Parathyroid adenoma (tissue), 2 donors: ENCODE data around the gene NFX1.
"Not testable (repeated sequence)": the region's sequence is repeated elsewhere in the genome, so short reads cannot be mapped to it uniquely, and the experiment has no call there.

Experiments
- H2AFZ ChIP-seq: fragments of 300-600 bp; sonication (generic); one replicate; pipeline ENCODE4 v1.7.0; 2017; ENCODE audit warnings: antibody characterized with exemption, mild to moderate bottlenecking
- H3K27ac ChIP-seq: fragments of 300-600 bp; sonication (generic); one replicate; pipeline ENCODE4 v1.7.0; 2017
- H3K27me3 ChIP-seq: fragments of 300-600 bp; sonication (generic); one replicate; pipeline ENCODE4 v1.7.0; 2017; ENCODE audit warnings: low read length; ENCODE audit not compliant: control insufficient read depth, insufficient read depth
- H3K36me3 ChIP-seq: fragments of 300-600 bp; sonication (generic); one replicate; pipeline ENCODE4 v1.7.0; 2017; ENCODE audit warnings: low read length; ENCODE audit not compliant: control insufficient read depth, insufficient read depth
- H3K4me1 ChIP-seq: fragments of 300-600 bp; sonication (generic); one replicate; pipeline ENCODE4 v1.7.0; 2017; ENCODE audit warnings: control low read depth
- H3K4me2 ChIP-seq: fragments of 300-600 bp; sonication (generic); one replicate; pipeline ENCODE4 v1.7.0; 2017; ENCODE audit warnings: low read length
- H3K4me3 ChIP-seq: fragments of 300-600 bp; sonication (generic); one replicate; pipeline ENCODE4 v1.7.0; 2017; ENCODE audit warnings: low read depth, low read length
- H3K79me2 ChIP-seq: fragments of 300-600 bp; sonication (generic); one replicate; pipeline ENCODE4 v1.7.0; 2017; ENCODE audit warnings: control low read depth
- H3K9ac ChIP-seq: fragments of 300-600 bp; sonication (generic); one replicate; pipeline ENCODE4 v1.7.0; 2017; ENCODE audit warnings: mild to moderate bottlenecking
- H3K9me3 ChIP-seq: fragments of 300-600 bp; sonication (generic); one replicate; pipeline ENCODE4 v1.7.0; 2017; ENCODE audit warnings: low read length; ENCODE audit not compliant: control insufficient read depth
- CTCF ChIP-seq: fragments of 300-600 bp; sonication (generic); IDR thresholded peaks from one replicate; pipeline ENCODE4 v1.7.0; 2017; ENCODE audit warnings: antibody characterized with exemption, mild to moderate bottlenecking
- donor health status: primary hyperparathyroidism.

NFX1 gene

GRCh38 chr9:33350310-33350709 lies 60.0 kb downstream of the NFX1 start:
- H2AFZ ChIP-seq: no peak overlapping the region
- no peaks in the 10 kb centered on the region for H3K27me3 ChIP-seq
- no peaks in the 10 kb centered on the region for H3K4me1 ChIP-seq
- H3K9ac ChIP-seq: no peak overlapping the region
- TF ChIP-seq CTCF: no peak
- no peaks in the 10 kb centered on the region for H3K36me3 ChIP-seq
- no peak overlapping the region for H3K4me3 ChIP-seq
- no peaks in the 10 kb centered on the region for H3K9me3 ChIP-seq
- no peaks in the 10 kb centered on the region for H3K79me2 ChIP-seq
- H3K4me2 ChIP-seq: no peak overlapping the region
- no peak overlapping the region for H3K27ac ChIP-seq

GRCh38 chr9:33351547-33351946 lies 61.2 kb downstream of the NFX1 start:
- H3K27ac ChIP-seq: no peak overlapping the region

DNA sequence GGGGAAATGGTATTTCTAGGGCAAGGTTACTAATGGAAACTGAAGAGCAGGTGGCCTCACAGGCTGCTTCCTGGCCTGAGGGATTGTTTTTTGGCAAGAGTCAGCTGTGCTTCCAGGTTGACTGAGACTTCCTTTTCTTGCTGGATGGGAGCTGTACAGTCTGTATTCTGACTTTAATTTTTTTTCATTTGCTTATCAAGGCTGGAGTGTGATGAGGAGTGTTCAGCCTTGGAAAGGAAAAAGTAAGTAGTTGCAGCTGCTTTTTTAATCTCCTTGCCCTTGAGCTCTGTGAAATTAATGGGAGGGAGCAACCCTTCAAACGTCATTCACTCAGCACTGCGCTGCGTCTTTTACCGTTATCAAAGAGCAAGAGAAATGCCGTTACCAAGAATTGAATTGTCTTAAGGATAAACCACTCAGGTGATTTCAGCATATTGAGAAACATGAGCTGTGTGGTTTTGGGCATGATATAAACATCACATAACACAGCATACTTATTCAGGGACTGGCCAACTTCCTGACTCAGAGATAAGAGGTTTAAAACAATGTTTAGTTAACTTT lies 64.4 kb downstream of the NFX1 start:
- Histone ChIP-seq H3K27me3 (no peaks in the 10 kb centered on the region), H3K4me1 (no peaks in the 10 kb centered on the region), H3K27ac (no peak overlapping the region), H3K79me2 (no peaks in the 10 kb centered on the region), H3K4me2 (no peak overlapping the region), H2AFZ (no peak overlapping the region), H3K9ac (no peak overlapping the region), H3K36me3 (no peaks in the 10 kb centered on the region), H3K4me3 (no peak overlapping the region), H3K9me3 (no peaks in the 10 kb centered on the region)
- TF ChIP-seq CTCF: no peak

More at GRCh38 chr9:33351547-33351946, 61.2 kb downstream of the NFX1 start:
- Histone ChIP-seq H3K9me3 (no peaks in the 10 kb centered on the region), H3K4me3 (no peak overlapping the region), H3K4me2 (no peak overlapping the region), H3K4me1 (no peaks in the 10 kb centered on the region), H2AFZ (no peak overlapping the region), H3K79me2 (no peaks in the 10 kb centered on the region), H3K27me3 (no peaks in the 10 kb centered on the region), H3K9ac (no peak overlapping the region), H3K36me3 (no peaks in the 10 kb centered on the region)
- TF ChIP-seq CTCF: no peak

DNA sequence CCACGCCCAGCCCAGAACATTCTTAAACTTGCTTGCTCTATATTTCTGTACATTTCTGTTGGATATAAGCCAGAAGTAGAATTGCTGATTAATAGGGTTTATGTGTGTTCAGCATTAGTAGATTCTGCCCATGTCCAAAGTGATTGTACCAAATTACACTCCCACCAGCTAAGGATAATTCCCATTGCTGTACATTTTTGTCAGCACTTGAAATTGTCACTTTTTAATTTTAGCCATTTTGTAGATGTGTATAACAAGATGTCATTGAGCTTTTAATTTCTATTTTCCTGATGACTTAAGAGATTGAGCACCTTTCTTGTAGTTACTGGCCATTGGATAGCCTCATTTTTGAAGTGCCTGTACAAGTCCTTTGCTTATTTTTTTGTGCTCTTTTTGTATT lies 65.6 kb downstream of the NFX1 start:
- no peaks in the 10 kb centered on the region for H3K36me3 ChIP-seq
- H2AFZ ChIP-seq: no peak overlapping the region
- no peak for TF ChIP-seq CTCF
- H3K4me3 ChIP-seq: no peak overlapping the region
- no peak overlapping the region for H3K4me2 ChIP-seq
- H3K9me3 ChIP-seq: no peaks in the 10 kb centered on the region
- H3K79me2 ChIP-seq: no peaks in the 10 kb centered on the region
- H3K9ac ChIP-seq: no peak overlapping the region
- H3K4me1 ChIP-seq: no peaks in the 10 kb centered on the region
- H3K27ac ChIP-seq: no peak overlapping the region
- no peaks in the 10 kb centered on the region for H3K27me3 ChIP-seq

- not testable (repeated sequence) for H3K9me3 ChIP-seq, H2AFZ ChIP-seq, H3K9ac ChIP-seq, H3K4me3 ChIP-seq, H3K4me2 ChIP-seq, H3K27ac ChIP-seq, H3K27me3 ChIP-seq, H3K4me1 ChIP-seq, H3K36me3 ChIP-seq, H3K79me2 ChIP-seq
These were observed 68.3 kb downstream of the NFX1 start for GRCh38 chr9:33358641-33359040.
